HCT116 (cell line): Measurements from ENCODE around the gene ROCK1. TPM values are rescaled to one million over a fixed set of nuclear protein-coding genes. Genes with fewer than 3 reads are reported as not detected.
"Not testable (repeated sequence)": the region's sequence is repeated elsewhere in the genome, so short reads cannot be mapped to it uniquely, and the experiment has no call there.

Experiments
- ATAC-seq: fragments of 200-7000 bp; cut with Tn5 transposase; 2 replicates; pipeline ENCODE4 v1.9.1; 2020; ENCODE audit warnings: mild to moderate bottlenecking, moderate library complexity
- BruUV-seq: library from RNA; stranded (reverse); fragments of 400-500 nt; replicated peaks from 2 replicates; lab custom pipeline; 2021; lab: Mats Ljungman, UMichigan
- CTCF ChIA-PET: fragments of 300-600 bp; sonication (Branson Sonifier 250); formaldehyde crosslinking; loops from one replicate; lab custom pipeline; 2021; ENCODE audit warnings: antibody characterized with exemption; lab: Charles Lee
- POLR2A ChIA-PET: fragments of 300-600, 350-600 bp; sonication (Branson Sonifier 250); formaldehyde crosslinking; loops from one replicate; lab custom pipeline; 2021; ENCODE audit warnings: antibody characterized with exemption; lab: Charles Lee
- RAD21 ChIA-PET, 2 experiments: fragments of 300-600 bp; sonication (Branson Sonifier 250); formaldehyde crosslinking; loops; one replicate each; lab custom pipeline; 2023; ENCODE audit warnings: low total read pairs in 2 of 2; ENCODE audit not compliant: uncharacterized antibody in 2 of 2, unreplicated experiment in 2 of 2, low non-redundant PET in 1 of 2; lab: Charles Lee
- DNase-seq: peaks from one replicate; pipeline ENCODE4 v3.0.0-alpha.2; 2010; ENCODE audit warnings: low read depth, low spot score
- H2AFZ ChIP-seq: fragments of 200-600 bp; shearing (Covaris generic), sonication (generic); 2 replicates; pipeline ENCODE4 v1.6.1; 2017; ENCODE audit warnings: low read depth, mixed run types, mixed read lengths, antibody characterized with exemption, low read length; ENCODE audit not compliant: poor library complexity, severe bottlenecking
- H3K27ac ChIP-seq: 2 replicates; pipeline ENCODE4 v1.5.1; 2012; ENCODE audit warnings: low read depth, low read length
- H3K27me3 ChIP-seq: fragments of 200-600 bp; sonication (generic); 2 replicates; pipeline ENCODE4 v1.6.1; 2016; ENCODE audit warnings: mixed run types, low read length, mixed read lengths; ENCODE audit not compliant: insufficient read depth
- H3K36me3 ChIP-seq, 2 experiments: fragments of 200-500 bp in 1 of 2; fragments of 200-600 bp in 1 of 2; sonication (Bioruptor generic) in 1 of 2; sonication (generic) in 1 of 2; 2 replicates each; pipeline versions ENCODE4 v1.5.1 to v1.6.1; 2014 to 2016; ENCODE audit warnings: low read length in 2 of 2, inconsistent platforms in 1 of 2, mixed read lengths in 1 of 2, mixed run types in 1 of 2; ENCODE audit not compliant: insufficient read depth in 2 of 2, control insufficient read depth in 1 of 2
- H3K4me1 ChIP-seq, 2 experiments: fragments of 200-600 bp in 1 of 2; sonication (generic) in 1 of 2; 2 replicates each; pipeline versions ENCODE4 v1.5.1 to v1.6.1; 2012 to 2017; ENCODE audit warnings: low read length in 2 of 2, inconsistent platforms in 1 of 2, mild to moderate bottlenecking in 1 of 2, mixed read lengths in 1 of 2, mixed run types in 1 of 2, moderate library complexity in 1 of 2; ENCODE audit not compliant: insufficient read depth in 2 of 2, control insufficient read depth in 1 of 2
- H3K4me2 ChIP-seq: fragments of 200-600 bp; sonication (generic); 2 replicates; pipeline ENCODE4 v1.6.1; 2017; ENCODE audit warnings: mixed run types, low read length, mixed read lengths
- H3K4me3 ChIP-seq, 2 experiments: fragments of 200-600 bp in 1 of 2; sonication (generic) in 1 of 2; replicated peaks in 1 of 2; 2 replicates each; pipeline ENCODE4 v1.5.1; 2011 to 2016; ENCODE audit warnings: low read length in 2 of 2, control low read depth in 1 of 2, low read depth in 1 of 2, mild to moderate bottlenecking in 1 of 2, mixed read lengths in 1 of 2, mixed run types in 1 of 2
- H3K79me2 ChIP-seq: fragments of 200-600 bp; sonication (generic); 2 replicates; pipeline ENCODE4 v1.6.1; 2017; ENCODE audit warnings: mild to moderate bottlenecking, mixed run types, low read length, moderate library complexity, mixed read lengths; ENCODE audit not compliant: insufficient read depth
- H3K9ac ChIP-seq: fragments of 200-600 bp; sonication (generic); 2 replicates; pipeline ENCODE4 v1.6.1; 2016; ENCODE audit warnings: low read length, mixed read lengths
- H3K9me2 ChIP-seq: fragments of 200-600 bp; sonication (generic), shearing (Covaris generic); 2 replicates; pipeline ENCODE4 v1.6.1; 2017; ENCODE audit warnings: mixed run types, mild to moderate bottlenecking, moderate library complexity; ENCODE audit not compliant: insufficient read depth
- H3K9me3 ChIP-seq, 2 experiments: fragments of 200-500 bp in 1 of 2; fragments of 200-600 bp in 1 of 2; sonication (Bioruptor generic) in 1 of 2; sonication (generic) in 1 of 2; 2 replicates each; pipeline ENCODE4 v1.6.1; 2014 to 2017; ENCODE audit warnings: low read length in 2 of 2, mixed read lengths in 2 of 2, inconsistent platforms in 1 of 2, low read depth in 1 of 2, mild to moderate bottlenecking in 1 of 2, mixed run types in 1 of 2, moderate library complexity in 1 of 2; ENCODE audit not compliant: control insufficient read depth in 1 of 2, insufficient read depth in 1 of 2
- H4K20me1 ChIP-seq: fragments of 200-600 bp; sonication (generic), shearing (Covaris generic); 2 replicates; pipeline ENCODE4 v1.6.1; 2017; ENCODE audit warnings: mixed run types, mild to moderate bottlenecking, moderate library complexity; ENCODE audit not compliant: insufficient read depth
- POLR2AphosphoS5 ChIP-seq: IDR thresholded peaks from 2 replicates; pipeline ENCODE4 v1.6.1; 2011; ENCODE audit warnings: mild to moderate bottlenecking, low read depth, low read length, moderate library complexity
- SIN3A ChIP-seq: IDR thresholded peaks from 2 replicates; pipeline ENCODE4 v1.6.1; 2012; ENCODE audit warnings: low read depth
- ZBTB33 ChIP-seq: IDR thresholded peaks from 2 replicates; pipeline ENCODE4 v1.6.1; 2011; ENCODE audit warnings: mild to moderate bottlenecking, low read length, moderate library complexity; ENCODE audit not compliant: insufficient replicate concordance; ENCODE audit errors: extremely low read depth
- intact Hi-C: fragments of 100-400 bp; cut with micrococcal nuclease; formaldehyde crosslinking; loops from 2 replicates; pipeline ENCODE4 v1.10.0; 2022
- total RNA-seq: library from RNA; stranded (reverse); gene quantifications from one replicate; pipeline ENCODE4 v1.2.1, GENCODE V29; 2021; ENCODE audit not compliant: unreplicated experiment

ROCK1 gene
- total RNA-seq, 1 experiment from 2014 or later = 38.1 TPM

GRCh38 chr18:21038201-21038600 lies 73.4 kb downstream of the ROCK1 start:
- intact Hi-C loops = loop anchor here (5.0 kb wide), 1 partner anchor 51 kb away; no protein-coding TSS in a partner anchor
- BruUV-seq = no TSS peak
- H3K27ac ChIP-seq = no peak overlapping the region

GRCh38 chr18:21031845-21032244 lies 79.8 kb downstream of the ROCK1 start:
- CTCF ChIA-PET = no interaction called here
- TF ChIP-seq ZBTB33 = no peak
- no peak for TF ChIP-seq POLR2AphosphoS5
- RAD21 ChIA-PET = no interaction called here

More at GRCh38 chr18:21038201-21038600, 73.4 kb downstream of the ROCK1 start:
- TF ChIP-seq SIN3A = no peak
- ATAC-seq (no peak), DNase-seq (no peak)
- ChIA-PET CTCF (no interaction called here), RAD21 (no interaction called here), POLR2A (no interaction called here)
- Histone ChIP-seq H3K9me3 (no peaks in the 10 kb centered on the region), H3K4me2 (no peak overlapping the region), H3K9me2 (no peaks in the 10 kb centered on the region), H4K20me1 (no peaks in the 10 kb centered on the region), H3K9ac (no peak overlapping the region), H3K4me1 (no peaks in the 10 kb centered on the region), H3K4me3 (no peak overlapping the region), H3K36me3 (peaks cover 0 to 9% of the 10 kb centered on the region in 2 experiments; a peak in 2 of 4 replicates), H3K79me2 (peaks cover 7% of the 10 kb centered on the region), H3K27me3 (no peaks in the 10 kb centered on the region), H2AFZ (no peak overlapping the region)

DNA sequence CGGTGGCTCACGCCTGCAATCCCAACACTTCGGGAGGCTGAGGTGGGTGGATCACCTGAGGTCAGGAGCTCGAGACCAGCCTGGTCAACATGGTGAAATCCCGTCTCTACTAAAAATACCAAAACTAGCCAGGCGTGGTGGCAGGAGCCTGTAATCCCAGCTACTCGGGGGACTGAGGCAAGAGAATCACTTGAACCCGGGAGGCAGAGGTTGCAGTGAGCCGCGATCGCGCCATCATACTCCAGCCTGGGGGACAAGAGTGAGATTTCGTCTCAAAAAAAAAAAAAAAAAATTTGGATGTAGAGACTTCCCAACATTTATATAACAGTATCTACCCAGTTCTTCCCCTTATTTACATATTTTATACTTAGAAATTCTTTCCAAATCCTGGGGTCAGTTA lies 93.4 kb downstream of the ROCK1 start:
- RAD21 ChIA-PET, H3K27ac ChIP-seq, CTCF ChIA-PET, POLR2A ChIA-PET, intact Hi-C loops, H3K4me1 ChIP-seq, H3K27me3 ChIP-seq, DNase-seq, H3K36me3 ChIP-seq, H3K9ac ChIP-seq, H3K79me2 ChIP-seq, H3K4me3 ChIP-seq, H3K9me2 ChIP-seq, BruUV-seq, H2AFZ ChIP-seq, H3K4me2 ChIP-seq, ATAC-seq, H4K20me1 ChIP-seq, H3K9me3 ChIP-seq: not testable (repeated sequence)

More at GRCh38 chr18:21031845-21032244, 79.8 kb downstream of the ROCK1 start:
- H3K27ac ChIP-seq = no peak overlapping the region
- intact Hi-C loops = no loop called here
- no peaks in the 10 kb centered on the region for H3K4me1 ChIP-seq
- H3K9me3 ChIP-seq = no peaks in the 10 kb centered on the region
- H3K4me3 ChIP-seq = no peak overlapping the region
- no peak overlapping the region for H3K9ac ChIP-seq
- H4K20me1 ChIP-seq = peaks cover 4% of the 10 kb centered on the region; the same call in 1 of the 2 replicates
- peaks cover 0 to 6% of the 10 kb centered on the region in 2 experiments; a peak in 1 of 4 replicates for H3K36me3 ChIP-seq
- BruUV-seq = no TSS peak
- H2AFZ ChIP-seq = no peak overlapping the region
- no peak overlapping the region for H3K4me2 ChIP-seq
- H3K27me3 ChIP-seq = no peaks in the 10 kb centered on the region
- H3K9me2 ChIP-seq = peaks cover 3% of the 10 kb centered on the region; the same call in 1 of the 2 replicates
- no peak for ATAC-seq
- DNase-seq = no peak
- peaks cover 22% of the 10 kb centered on the region for H3K79me2 ChIP-seq
- POLR2A ChIA-PET = no interaction called here
